ENCODE data around the gene LIN7A. TPM values are rescaled to one million over a fixed set of nuclear protein-coding genes. Genes with fewer than 3 reads are reported as not detected.

LIN7A gene
- total and polyA plus RNA-seq, 2 of the 8 experiments (the other 6 are each of a cell fraction or from before 2014, with no cell fraction given) = 5.8 to 22.0 TPM

DNA sequence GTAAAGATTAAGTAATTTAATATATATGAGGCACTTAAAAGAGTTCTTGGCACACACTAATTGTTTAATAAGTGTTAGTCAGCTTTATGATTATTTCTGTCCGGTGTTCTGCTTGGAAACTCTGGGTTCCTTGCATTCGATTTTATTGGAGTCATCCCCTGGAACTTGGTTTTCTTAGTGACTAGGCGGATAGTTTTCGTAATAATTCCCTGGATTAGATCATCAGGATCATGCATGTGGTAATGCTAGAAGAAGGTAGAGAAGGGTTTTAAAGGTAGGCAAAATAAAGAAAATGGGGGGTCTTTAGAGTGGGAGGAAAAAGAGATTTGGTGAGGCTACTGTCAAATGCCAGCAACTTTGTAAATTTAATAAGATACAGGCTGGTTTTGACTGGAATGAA is 132.6 kb downstream of the LIN7A start (continued):
- TF ChIP-seq, protein P1, sequence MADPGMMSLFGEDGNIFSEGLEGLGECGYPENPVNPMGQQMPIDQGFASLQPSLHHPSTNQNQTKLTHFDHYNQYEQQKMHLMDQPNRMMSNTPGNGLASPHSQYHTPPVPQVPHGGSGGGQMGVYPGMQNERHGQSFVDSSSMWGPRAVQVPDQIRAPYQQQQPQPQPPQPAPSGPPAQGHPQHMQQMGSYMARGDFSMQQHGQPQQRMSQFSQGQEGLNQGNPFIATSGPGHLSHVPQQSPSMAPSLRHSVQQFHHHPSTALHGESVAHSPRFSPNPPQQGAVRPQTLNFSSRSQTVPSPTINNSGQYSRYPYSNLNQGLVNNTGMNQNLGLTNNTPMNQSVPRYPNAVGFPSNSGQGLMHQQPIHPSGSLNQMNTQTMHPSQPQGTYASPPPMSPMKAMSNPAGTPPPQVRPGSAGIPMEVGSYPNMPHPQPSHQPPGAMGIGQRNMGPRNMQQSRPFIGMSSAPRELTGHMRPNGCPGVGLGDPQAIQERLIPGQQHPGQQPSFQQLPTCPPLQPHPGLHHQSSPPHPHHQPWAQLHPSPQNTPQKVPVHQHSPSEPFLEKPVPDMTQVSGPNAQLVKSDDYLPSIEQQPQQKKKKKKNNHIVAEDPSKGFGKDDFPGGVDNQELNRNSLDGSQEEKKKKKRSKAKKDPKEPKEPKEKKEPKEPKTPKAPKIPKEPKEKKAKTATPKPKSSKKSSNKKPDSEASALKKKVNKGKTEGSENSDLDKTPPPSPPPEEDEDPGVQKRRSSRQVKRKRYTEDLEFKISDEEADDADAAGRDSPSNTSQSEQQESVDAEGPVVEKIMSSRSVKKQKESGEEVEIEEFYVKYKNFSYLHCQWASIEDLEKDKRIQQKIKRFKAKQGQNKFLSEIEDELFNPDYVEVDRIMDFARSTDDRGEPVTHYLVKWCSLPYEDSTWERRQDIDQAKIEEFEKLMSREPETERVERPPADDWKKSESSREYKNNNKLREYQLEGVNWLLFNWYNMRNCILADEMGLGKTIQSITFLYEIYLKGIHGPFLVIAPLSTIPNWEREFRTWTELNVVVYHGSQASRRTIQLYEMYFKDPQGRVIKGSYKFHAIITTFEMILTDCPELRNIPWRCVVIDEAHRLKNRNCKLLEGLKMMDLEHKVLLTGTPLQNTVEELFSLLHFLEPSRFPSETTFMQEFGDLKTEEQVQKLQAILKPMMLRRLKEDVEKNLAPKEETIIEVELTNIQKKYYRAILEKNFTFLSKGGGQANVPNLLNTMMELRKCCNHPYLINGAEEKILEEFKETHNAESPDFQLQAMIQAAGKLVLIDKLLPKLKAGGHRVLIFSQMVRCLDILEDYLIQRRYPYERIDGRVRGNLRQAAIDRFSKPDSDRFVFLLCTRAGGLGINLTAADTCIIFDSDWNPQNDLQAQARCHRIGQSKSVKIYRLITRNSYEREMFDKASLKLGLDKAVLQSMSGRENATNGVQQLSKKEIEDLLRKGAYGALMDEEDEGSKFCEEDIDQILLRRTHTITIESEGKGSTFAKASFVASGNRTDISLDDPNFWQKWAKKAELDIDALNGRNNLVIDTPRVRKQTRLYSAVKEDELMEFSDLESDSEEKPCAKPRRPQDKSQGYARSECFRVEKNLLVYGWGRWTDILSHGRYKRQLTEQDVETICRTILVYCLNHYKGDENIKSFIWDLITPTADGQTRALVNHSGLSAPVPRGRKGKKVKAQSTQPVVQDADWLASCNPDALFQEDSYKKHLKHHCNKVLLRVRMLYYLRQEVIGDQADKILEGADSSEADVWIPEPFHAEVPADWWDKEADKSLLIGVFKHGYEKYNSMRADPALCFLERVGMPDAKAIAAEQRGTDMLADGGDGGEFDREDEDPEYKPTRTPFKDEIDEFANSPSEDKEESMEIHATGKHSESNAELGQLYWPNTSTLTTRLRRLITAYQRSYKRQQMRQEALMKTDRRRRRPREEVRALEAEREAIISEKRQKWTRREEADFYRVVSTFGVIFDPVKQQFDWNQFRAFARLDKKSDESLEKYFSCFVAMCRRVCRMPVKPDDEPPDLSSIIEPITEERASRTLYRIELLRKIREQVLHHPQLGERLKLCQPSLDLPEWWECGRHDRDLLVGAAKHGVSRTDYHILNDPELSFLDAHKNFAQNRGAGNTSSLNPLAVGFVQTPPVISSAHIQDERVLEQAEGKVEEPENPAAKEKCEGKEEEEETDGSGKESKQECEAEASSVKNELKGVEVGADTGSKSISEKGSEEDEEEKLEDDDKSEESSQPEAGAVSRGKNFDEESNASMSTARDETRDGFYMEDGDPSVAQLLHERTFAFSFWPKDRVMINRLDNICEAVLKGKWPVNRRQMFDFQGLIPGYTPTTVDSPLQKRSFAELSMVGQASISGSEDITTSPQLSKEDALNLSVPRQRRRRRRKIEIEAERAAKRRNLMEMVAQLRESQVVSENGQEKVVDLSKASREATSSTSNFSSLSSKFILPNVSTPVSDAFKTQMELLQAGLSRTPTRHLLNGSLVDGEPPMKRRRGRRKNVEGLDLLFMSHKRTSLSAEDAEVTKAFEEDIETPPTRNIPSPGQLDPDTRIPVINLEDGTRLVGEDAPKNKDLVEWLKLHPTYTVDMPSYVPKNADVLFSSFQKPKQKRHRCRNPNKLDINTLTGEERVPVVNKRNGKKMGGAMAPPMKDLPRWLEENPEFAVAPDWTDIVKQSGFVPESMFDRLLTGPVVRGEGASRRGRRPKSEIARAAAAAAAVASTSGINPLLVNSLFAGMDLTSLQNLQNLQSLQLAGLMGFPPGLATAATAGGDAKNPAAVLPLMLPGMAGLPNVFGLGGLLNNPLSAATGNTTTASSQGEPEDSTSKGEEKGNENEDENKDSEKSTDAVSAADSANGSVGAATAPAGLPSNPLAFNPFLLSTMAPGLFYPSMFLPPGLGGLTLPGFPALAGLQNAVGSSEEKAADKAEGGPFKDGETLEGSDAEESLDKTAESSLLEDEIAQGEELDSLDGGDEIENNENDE (IDR thresholded peaks at IDR 0.05; ENCODE audit: insufficient replicate concordance, low read length) = no peak
- no peak for TF ChIP-seq TEAD4 (IDR thresholded peaks at IDR 0.05; ENCODE audit: low read depth, low read length)
- no peak for TF ChIP-seq SP1 (IDR thresholded peaks at IDR 0.05; ENCODE audit: low read depth, low read length)
- no peak for TF ChIP-seq KDM5A (IDR thresholded peaks at IDR 0.05; ENCODE audit: low read length)
- TF ChIP-seq SRF (IDR thresholded peaks at IDR 0.05; ENCODE audit: low read depth, low read length) = no peak
- no peak for TF ChIP-seq JUND (IDR thresholded peaks at IDR 0.05; ENCODE audit: low read length)
- no peak for TF ChIP-seq POLR2A (IDR thresholded peaks at IDR 0.05; ENCODE audit: control extremely low read depth in 1 of 2, low read depth in 2 of 2, low read length in 2 of 2)
- TF ChIP-seq EP300 (IDR thresholded peaks at IDR 0.05; ENCODE audit: borderline replicate concordance in 1 of 2, low read depth in 2 of 2, low read length in 2 of 2) = no peak
- TF ChIP-seq CBX8 (IDR thresholded peaks at IDR 0.05; ENCODE audit: borderline replicate concordance, low read depth, low read length) = no peak
- TF ChIP-seq CHD2 (IDR thresholded peaks at IDR 0.05; ENCODE audit: low read length) = no peak
- no peak for TF ChIP-seq HDAC2 (IDR thresholded peaks at IDR 0.05; ENCODE audit: borderline replicate concordance in 1 of 2, low read depth in 2 of 2, low read length in 2 of 2)
- TF ChIP-seq KDM4A (IDR thresholded peaks at IDR 0.05; ENCODE audit: low read depth, low read length, severe bottlenecking) = no peak
- TF ChIP-seq PHF8 (conservative IDR thresholded peaks at IDR 0.05; ENCODE audit: low read depth, low read length) = no peak
